GM13977 (cell line): ENCODE results near the gene NT5C1B.
A peak's percentile ranks its signal among the peaks of the same experiment; 100 is the strongest.

Source experiments
- DNase-seq: peaks from one replicate; pipeline ENCODE4 v3.0.0; 2012; ENCODE audit warnings: low spot score
- CTCF ChIP-seq: IDR thresholded peaks from 2 replicates; pipeline ENCODE4 v1.5.1; 2012; ENCODE audit warnings: mild to moderate bottlenecking, control low read depth; ENCODE audit not compliant: insufficient read depth; ENCODE audit errors: extremely low read depth, missing control alignments
- in situ Hi-C: fragments of 300-500 bp; cut with MboI; formaldehyde crosslinking; loops from one replicate; pipeline ENCODE4 v1.12.0; 2022; ENCODE audit warnings: low sequenced_read_pairs, low pct_unique_long_range_greater_than_20kb, mixed read lengths, inconsistent platforms; ENCODE audit not compliant: unreplicated experiment

Gene NT5C1B

DNA sequence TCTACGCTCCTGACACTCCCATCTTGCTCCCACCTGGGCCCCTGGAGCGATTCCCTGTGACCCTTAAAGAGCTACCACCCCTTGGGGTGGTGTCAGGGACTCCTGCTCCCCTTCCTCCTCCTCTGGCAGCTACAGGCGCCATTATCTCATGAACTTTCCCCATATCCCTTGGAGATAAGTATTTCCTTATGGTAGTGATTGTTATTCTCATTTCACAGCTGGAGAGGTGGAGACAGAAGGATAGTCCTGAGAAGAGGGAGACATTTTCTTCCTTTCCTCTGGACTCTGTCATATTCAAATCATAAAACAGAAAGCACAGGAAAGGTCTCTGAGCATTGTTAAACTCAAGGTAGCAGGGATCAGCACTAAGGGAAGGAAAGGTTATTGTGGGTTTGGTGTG is 63.5 kb downstream of the NT5C1B start:
- TF ChIP-seq CTCF, result no peak
- no peak for DNase-seq
- in situ Hi-C loops, result no loop called here

GRCh38 chr2:18525236-18525635 is 64.1 kb downstream of the NT5C1B start:
- no peak for TF ChIP-seq CTCF
- in situ Hi-C loops, result no loop called here
- DNase-seq, result no peak

DNA sequence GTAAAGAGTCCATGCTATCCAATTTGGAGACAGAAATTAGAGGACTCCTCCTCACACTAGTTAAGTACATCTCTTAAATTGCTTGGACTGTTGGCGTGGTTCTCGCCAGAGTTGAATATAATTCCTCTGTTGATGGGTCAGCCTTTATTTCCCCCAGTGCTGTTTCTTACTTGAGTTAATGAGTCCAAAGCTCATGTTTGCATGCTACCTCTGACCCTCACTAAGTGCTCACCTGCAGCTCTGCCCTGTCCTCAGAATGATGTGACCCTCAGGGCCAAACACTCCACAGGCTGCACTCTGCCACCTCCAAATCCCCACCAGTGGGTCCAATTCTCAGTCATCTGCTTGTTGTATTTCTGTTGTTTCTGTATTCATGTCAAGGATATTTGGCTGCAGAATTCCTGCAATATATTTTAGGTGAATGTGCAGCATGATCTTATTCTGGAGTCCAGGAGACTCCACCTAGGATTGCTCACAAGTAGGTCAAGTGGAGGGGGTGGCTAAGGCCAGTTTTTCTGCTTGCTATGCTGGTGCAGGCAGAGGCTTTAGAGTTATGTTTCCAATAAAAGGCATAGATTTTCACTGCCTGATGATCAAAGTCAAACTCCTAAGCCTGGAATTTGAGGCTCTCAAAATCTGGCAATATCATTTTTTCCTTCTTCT is 66.8 kb downstream of the NT5C1B start:
- TF ChIP-seq CTCF, result no peak
- in situ Hi-C loops, result loop anchor here (25.0 kb wide), 2 partner anchors 840 to 1340 kb away; partner anchors contain the start of gene OSR1
- no peak for DNase-seq

GRCh38 chr2:18520451-18521425 is 68.6 kb downstream of the NT5C1B start:
- peak; percentile 84 for TF ChIP-seq CTCF
- in situ Hi-C loops, result loop anchor here (25.0 kb wide), 2 partner anchors 842 to 1342 kb away; partner anchors contain the start of gene OSR1
- peak; percentile 55 for DNase-seq

- in situ Hi-C loops, result loop anchor here (25.0 kb wide), 2 partner anchors 842 to 1342 kb away; partner anchors contain the start of gene OSR1
- TF ChIP-seq CTCF, result no peak
- no peak for DNase-seq
These were observed 69.4 kb downstream of the NT5C1B start for GRCh38 chr2:18519914-18520450.
